Measurements from ENCODE around the gene MAP2.

GRCh38 chr2:209609531-209609930 lies 185.7 kb downstream of the MAP2 start:
- TF ChIP-seq CTCF (conservative IDR thresholded peaks at IDR 0.05): no peak
- no peak for TF ChIP-seq EZH2 (IDR thresholded peaks at IDR 0.05; ENCODE audit: low read depth)

All from PC-9 (cell line).